GDM1 (cell line): ENCODE data around the gene TLNRD1.
"Not testable (repeated sequence)": the region's sequence is repeated elsewhere in the genome, so short reads cannot be mapped to it uniquely, and the experiment has no call there.

Experiments
- DNase-seq: peaks from one replicate; lab custom pipeline; 2025; lab: John Stamatoyannopoulos, UW

The TLNRD1 gene

DNA sequence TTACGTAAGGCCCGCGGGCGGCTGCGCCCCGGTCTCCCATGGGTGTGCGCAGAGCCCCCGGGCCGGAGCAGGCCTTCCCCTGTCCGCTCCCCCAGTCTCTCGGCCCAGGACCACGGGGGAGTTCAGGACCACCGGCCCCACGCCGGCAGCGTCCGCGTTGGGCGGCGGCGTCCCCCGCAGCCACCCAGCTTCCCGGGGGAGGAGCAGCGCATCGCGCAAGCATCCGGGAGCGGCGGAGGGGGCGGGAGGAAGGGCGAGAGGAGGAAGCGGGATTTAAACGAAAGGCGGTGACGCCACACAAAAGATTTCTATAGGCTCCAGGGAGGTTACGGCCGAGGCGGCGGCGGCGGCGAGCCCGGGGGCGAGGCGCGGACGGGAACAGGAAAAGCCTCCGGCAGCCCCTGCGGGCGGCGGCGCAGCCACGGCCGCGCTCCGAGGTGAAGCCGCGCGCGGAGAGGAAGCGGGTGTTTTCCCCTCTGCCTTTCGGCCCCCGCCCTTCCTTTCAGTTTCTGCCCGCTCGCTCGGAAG, at the start of gene TLNRD1:
Gene TLNRD1, plus strand, starts transcription at position 300 of the 528 bp plus-strand sequence. CDS start 1,349 bp downstream, outside the sequence.
- peak; percentile 94 for DNase-seq

DNA sequence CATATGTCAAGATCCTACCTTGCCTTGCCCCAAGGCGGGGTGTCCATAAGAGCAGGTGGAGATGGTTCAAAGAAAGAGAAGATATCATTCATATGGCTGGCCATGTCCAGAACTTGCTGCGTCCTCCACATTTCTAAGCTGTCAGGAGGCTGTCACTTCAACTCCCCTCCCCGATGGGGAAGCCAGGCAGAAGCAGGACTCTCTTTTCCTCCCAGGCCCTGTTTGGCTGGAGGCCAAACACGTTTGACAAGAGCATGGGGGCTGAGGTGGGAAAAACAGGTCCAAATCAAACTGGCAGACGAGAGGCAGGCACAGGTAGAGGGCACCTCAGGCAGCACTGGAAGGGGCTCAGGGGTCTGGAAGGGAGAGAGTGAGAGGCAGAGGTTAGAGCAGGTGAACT, 48.8 kb upstream of the TLNRD1 start:
- DNase-seq = no peak

- no peak for DNase-seq
These were observed 47.4 kb upstream of the TLNRD1 start for GRCh38 chr15:80953001-80953952.

GRCh38 chr15:80953953-80954778, 46.6 kb upstream of the TLNRD1 start:
- DNase-seq = no peak

DNA sequence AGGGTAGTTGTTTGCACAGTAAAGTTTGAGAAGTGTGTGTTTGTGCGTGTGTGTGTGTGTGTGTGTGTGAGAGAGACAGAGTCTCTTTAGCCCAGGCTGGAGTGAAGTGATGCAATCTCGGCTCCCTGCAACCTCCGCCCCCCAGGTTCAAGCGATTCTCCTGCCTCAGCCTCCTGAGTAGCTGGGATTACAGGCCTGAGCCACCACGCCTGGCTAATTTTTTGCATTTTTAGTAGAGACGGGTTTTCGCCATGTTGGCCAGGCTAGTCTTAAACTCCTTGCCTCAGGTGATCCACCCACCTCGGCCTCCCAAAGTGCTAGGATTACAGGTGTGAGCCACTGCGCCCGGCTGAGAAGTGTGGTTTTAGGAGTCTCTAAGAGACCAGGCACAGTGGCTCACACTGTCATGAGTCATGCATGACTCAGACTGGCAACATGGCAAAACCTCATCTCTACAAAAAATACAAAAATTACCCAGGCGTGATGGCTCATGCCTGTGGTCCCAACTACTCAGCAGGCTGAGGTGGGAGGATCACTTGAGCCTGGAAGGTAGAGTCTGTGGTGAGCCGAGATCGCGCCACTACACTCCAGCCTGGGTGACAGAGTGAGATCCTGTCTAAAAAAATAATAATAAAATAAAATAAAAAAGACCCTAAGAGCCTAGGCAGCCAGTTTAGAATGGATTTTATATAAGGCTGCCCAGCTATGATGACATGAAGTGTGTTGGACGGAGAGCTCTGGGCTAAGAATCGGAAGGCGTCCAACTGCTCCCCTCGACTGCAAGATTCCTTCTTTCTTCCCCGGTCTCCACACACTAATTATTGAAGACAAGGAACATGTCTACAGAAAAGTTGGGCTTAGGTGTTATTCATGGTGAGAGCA, 44.9 kb upstream of the TLNRD1 start:
- peak; percentile 22 for DNase-seq

- DNase-seq = no peak
These were observed 43.2 kb upstream of the TLNRD1 start for GRCh38 chr15:80957556-80957955.

DNA sequence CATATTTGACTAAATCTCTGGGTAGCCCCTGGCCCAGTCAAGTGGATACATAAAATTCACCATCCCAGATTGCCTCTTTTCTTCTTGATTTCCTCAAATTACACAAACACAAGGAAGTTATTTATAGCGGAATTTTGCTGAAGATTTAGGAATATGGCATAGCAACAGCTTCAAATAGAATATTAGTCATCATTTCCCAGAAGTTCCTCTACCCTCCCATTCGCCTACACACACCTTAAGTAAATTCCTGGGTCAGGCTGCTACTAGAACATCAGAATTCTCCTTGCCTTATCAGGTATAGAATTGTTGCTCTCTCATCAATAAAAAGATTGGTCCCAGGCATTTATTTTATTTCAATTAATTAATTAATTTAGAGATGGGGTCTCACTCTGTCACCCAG, 42.7 kb upstream of the TLNRD1 start:
- no peak for DNase-seq

DNA sequence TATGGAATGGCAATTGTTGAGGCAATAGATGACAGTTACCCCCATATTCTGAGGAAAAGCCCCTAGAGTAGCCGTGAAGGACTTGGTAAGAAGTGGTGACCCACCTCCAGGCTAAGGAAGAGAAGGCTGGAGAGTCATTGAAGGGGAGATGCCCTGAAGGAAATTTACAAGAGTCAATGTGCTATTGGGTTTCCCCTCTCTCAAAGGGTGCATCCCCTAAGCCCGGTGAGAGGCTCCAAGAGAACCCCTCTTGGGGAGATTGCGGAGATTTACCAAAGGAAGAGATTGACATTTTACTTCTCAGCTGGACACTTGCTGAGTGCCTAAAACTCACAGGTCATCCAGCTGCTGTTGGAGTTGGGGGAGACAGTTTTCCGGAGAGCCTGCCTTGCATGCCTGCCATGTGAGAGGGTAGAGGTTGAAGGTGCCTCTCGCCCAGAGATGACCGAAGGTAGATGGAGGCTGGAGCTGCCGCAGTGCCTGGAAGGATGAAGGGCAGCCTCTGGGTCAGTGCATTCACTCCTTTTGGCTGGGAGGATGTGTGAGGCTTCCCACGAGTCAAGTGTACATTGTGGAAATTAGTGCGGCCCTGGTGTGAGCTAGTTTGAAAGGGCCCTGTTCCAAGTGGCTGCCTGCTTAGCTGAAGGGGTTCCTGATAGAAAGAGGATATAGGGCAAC, 41.8 kb upstream of the TLNRD1 start:
- no peak for DNase-seq

GRCh38 chr15:80965454-80965853, 35.3 kb upstream of the TLNRD1 start:
- not testable (repeated sequence) for DNase-seq

DNA sequence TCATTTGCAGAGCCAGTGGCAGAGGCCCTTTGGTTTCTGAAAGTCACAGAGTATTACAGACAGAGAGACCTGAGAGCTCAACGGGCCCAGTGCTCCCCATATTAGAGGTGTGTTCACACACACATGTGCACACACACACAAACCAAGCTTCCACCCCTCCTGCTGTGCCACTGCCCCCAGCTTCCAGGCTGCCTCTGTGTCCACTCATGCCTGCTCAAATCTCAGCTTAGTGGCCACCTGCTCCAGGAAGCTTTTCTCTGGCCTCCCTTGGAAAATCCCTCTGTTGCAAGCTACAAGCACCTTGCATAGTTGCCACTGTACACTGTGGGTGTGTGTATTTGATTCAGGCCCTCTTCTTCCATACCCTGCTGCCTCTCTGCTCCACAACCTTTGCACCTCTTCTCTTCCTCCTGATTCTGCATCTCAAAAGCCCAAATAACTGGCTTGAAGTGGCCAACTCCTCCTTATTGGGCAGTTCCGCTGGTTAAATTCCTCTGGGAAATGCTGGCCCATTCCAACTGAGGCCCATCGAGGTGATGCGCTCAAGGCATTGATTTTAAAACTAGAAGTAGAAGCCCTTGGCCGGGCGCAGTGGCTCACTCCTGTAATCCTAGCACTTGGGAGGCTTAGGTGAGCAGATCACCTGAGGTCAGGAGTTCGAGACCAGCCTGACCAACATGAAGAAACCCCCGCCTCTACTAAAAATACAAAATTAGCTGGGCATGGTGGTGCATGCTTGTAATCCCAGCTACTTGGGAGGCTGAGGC, 34.1 kb upstream of the TLNRD1 start:
- DNase-seq = no peak

DNA sequence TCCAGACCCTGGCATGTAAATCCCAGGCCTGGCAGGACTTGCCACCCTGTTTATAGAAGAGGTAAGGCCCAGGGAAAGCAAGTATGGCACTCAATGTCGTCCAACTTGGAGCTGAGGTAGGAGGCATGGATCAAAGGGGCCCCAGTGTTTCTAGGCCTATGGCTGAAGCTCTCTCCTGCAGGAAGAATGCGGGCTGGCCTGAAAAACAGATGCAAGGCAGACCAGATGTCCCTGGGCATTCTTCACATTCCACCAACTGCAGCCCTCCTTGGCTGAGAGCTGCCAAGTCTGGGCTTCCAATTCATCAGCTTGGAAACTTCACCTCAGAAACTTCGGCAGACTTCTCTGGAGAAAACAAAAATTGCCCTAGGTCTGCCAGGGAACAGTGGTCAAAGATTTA, 33.3 kb upstream of the TLNRD1 start:
- no peak for DNase-seq

- DNase-seq = no peak
These were observed 32.7 kb upstream of the TLNRD1 start for GRCh38 chr15:80967991-80968510.

DNA sequence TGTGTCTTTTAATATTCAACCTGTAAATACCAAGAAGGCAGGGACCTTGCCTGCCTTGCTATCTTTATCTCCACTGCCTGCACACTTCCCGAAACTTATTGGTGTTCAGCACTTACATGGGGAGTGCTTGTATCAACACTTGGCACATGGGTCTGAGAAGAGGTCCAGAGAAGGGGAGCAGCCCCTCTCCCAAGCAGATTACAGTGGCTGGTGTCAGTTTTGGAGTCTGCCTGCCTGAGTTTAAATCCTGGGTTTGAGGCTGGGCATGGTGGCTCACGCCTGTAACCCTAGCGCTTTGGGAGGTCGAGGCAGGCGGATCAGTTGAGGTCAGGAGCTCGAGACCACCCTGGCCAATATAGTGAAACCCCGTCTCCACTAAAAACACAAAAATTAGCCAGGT, 31.4 kb upstream of the TLNRD1 start:
- no peak for DNase-seq

DNA sequence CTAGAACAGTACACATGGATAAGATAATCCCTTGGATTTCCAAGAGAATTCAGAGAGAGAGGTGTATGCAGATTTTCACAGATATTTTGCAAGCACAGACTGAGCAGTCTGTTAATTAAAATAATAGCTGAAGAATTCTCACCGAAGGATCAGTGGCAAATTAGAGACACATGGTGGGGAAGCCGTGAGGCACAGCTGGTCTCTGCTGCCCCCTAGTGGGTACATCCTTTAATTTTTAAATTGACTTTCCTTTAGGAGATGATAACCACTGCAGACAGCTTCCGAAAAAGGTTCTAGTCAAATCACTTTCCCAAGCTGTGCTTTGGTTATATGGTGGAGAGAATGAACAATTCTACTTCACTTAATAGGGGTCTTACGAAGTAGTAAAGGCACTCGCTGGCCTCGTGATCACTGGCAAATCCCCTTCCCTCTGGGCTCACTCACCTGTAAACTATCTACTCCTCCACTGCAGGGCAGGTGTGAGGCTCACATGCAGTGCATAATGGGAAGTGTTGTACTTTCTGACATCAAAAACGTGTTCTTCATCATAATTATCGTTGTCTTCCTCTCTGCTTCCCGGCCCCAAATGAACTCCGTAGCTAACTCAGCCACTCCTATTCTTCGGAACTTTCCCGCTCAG, 30.6 kb upstream of the TLNRD1 start:
- no peak for DNase-seq

GRCh38 chr15:80970658-80971057, 30.1 kb upstream of the TLNRD1 start:
- DNase-seq = no peak

- DNase-seq = no peak
These were observed 29.6 kb upstream of the TLNRD1 start for GRCh38 chr15:80971143-80971542.

DNA sequence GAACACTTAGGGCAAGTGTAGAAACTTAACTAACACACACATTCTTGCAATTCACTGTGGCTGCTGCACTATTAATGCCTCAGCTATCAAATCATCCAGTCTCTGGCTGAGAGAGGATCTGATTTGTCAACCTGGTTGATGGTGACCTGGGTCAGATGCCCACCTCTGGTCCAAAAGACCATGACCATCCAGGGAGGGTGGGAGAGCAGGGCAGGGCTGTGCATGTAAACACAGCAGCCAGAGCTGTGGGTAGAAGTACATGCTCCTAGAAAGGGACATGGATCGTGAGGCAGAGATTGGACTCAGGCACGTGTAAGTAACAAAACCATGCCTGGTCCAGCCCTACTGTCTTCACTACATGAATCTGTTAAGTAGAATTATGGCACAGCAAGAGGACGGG, 28.4 kb upstream of the TLNRD1 start:
- DNase-seq = no peak

DNA sequence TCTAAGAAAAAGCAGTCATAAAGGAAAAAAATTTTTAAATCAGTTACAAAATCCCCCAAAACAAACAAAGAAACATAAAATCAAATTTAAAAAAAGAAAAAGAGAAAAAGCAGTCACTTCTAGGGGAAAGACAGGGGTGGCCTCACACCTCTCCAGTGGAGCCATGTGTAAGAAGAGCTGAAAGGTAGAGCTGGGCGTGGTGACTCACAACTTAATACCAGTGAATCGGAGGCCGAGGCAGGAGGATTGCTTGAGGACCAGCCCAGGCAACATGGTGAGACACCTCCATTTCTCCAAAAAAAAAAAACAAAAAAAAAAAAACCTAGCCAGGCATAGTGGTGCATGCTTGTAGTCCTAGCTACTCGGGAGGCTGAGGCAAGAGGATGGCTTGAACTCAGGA, 25.8 kb upstream of the TLNRD1 start:
- DNase-seq = no peak

- DNase-seq = no peak
These were observed 23.9 kb upstream of the TLNRD1 start for GRCh38 chr15:80976851-80977250.

DNA sequence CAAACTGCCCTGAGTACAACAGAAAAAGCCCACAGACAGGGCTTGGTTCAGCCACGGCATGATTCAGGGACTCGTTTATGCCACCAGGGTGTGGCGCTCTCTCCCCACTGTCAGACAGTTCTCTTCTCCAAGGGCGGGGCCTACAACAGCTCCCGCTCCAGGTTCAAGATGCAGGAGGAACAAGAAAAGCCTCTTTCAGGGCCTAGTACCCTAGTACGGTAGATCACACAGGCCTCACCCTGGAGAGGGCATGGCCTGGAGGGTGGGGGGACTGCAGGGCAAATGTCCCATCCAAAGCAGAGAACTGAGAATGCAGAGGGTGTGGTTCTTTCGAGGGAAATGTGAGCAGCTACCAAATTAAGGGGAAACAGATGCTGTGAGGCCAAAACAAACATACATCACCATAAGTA, 23.1 kb upstream of the TLNRD1 start:
- DNase-seq = peak; percentile 32
